Astrocyte of the hippocampus (primary cell): ENCODE measurements around the gene ARHGAP22.

ENCODE experiments used
- DNase-seq: peaks from one replicate; pipeline ENCODE4 v3.0.0; 2011; ENCODE audit warnings: low read depth, low spot score

ARHGAP22 gene

GRCh38 chr10:48497780-48498770, 106.8 kb downstream of the ARHGAP22 start:
- DNase-seq = no peak

GRCh38 chr10:48496831-48497779, 107.8 kb downstream of the ARHGAP22 start:
- DNase-seq = peak; percentile 74

- no peak for DNase-seq
Observed at GRCh38 chr10:48496105-48496830, 108.6 kb downstream of the ARHGAP22 start.

GRCh38 chr10:48495282-48496045, 109.4 kb downstream of the ARHGAP22 start:
- DNase-seq = no peak

GRCh38 chr10:48494611-48495010, 110.3 kb downstream of the ARHGAP22 start:
- DNase-seq = no peak

- DNase-seq = no peak
Observed at GRCh38 chr10:48494073-48494472, 110.8 kb downstream of the ARHGAP22 start.

- peak; percentile 49 for DNase-seq
Observed at GRCh38 chr10:48493083-48493871, 111.6 kb downstream of the ARHGAP22 start.

- no peak for DNase-seq
Observed at GRCh38 chr10:48492201-48492600, 112.7 kb downstream of the ARHGAP22 start.

GRCh38 chr10:48491392-48492139, 113.3 kb downstream of the ARHGAP22 start:
- no peak for DNase-seq

GRCh38 chr10:48490946-48491345, 113.9 kb downstream of the ARHGAP22 start:
- no peak for DNase-seq

GRCh38 chr10:48490571-48490940, 114.3 kb downstream of the ARHGAP22 start:
- no peak for DNase-seq

GRCh38 chr10:48489099-48489498, 115.8 kb downstream of the ARHGAP22 start:
- DNase-seq = no peak

- DNase-seq = no peak
Observed at GRCh38 chr10:48487244-48487643, 117.6 kb downstream of the ARHGAP22 start.

- DNase-seq = no peak
Observed at GRCh38 chr10:48485711-48486110, 119.2 kb downstream of the ARHGAP22 start.

GRCh38 chr10:48484911-48485310, 120.0 kb downstream of the ARHGAP22 start:
- no peak for DNase-seq

GRCh38 chr10:48482207-48482606, 122.7 kb downstream of the ARHGAP22 start:
- DNase-seq = no peak

- DNase-seq = no peak
Observed at GRCh38 chr10:48481385-48481784, 123.5 kb downstream of the ARHGAP22 start.

- no peak for DNase-seq
Observed at GRCh38 chr10:48480397-48481374, 124.2 kb downstream of the ARHGAP22 start.
